ENCODE results near the gene STRIP2.
"Not testable (repeated sequence)": the region's sequence is repeated elsewhere in the genome, so short reads cannot be mapped to it uniquely, and the experiment has no call there.

STRIP2 gene

DNA sequence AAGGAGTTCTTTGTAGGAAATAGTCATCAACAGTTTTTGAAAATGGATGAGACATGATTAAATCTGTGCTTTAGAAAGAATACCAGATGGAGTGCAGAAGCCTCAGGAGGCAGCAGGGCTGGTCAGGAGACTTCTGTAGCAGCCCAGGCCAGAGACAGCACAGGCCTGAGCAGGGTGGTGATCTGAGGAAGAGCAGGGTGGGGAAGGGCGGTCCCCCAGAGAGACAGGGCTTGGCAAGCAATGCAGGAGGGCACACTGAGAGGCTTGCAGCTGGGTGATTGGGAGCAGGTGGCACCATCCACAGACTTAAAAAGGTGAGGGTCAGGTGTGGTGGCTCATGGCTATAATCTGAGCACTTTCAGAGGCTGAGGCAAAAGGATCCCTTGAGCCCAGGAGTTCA lies 63.8 kb downstream of the STRIP2 start:
- DNase-seq, result no peak

DNA sequence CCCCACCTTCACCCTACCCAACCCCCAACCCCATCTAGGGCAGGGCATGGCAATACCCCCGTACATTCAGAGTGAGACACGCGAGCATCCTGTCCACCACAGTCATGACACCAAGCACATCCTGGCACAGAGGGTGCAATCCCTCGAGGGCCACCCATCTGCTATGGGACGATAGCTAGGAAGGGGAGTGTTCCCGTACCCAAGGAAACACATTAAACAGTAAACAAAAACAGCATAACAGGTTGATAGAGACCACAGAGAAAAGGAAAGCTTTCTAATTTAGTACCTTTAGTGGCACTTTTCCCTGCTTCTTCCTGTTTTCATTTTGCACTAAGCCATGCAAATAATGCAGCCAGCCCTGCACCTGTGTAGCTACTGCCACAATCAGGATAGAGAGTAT lies 65.8 kb downstream of the STRIP2 start:
- DNase-seq, result no peak

DNA sequence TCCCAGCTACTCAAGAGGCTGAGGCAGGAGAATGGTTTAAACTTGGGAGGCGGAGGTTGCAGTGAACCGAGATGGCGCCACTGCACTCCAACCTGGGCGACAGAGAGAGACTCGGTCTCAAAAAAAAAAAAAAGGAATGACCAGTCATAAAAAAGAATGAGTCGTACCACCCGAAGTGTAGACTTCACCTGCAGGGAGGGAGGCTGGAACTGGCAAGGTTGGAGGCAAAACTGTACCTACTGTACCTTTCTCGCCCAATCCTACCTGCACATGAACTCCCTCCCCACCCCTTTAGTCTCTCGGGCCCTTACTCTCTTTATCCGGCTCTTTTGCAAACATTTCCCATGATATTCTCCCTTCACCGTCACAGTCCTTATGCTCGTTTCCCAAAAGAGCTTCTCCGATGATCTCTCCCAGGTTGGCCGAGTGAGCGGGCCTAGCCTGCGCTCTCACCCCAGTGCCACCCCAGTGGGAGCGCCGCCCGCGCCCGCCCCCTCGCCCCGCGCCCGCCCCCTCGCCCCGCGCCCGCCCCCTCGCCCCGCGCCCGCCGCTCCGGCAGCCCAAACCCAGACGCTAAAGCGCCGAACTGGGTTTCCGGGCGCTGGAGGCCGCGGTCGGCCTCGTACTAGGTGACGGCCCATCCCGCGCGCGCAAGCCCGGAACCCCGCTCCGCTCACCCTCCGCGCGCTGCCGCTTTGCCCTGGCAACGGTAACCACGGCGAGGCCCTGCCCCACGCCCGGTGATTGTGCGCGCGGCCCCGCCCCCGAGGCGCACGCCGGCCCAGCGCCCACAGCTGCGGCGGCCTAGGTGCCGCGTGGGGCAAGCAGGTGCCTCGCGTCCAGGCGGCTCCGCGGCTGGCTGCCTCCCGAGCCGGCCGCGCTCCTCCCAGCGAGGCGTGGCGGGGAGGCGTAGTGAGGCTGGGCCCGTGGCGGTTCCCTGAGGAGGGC lies 67.8 kb downstream of the STRIP2 start, which contains the start of gene SMKR1:
TSS of gene SMKR1 (plus strand) at position 772 of the 948 bp plus-strand sequence. CDS start 294 bp downstream, outside the sequence.
- peak; percentile 87 to 90 for DNase-seq

DNA sequence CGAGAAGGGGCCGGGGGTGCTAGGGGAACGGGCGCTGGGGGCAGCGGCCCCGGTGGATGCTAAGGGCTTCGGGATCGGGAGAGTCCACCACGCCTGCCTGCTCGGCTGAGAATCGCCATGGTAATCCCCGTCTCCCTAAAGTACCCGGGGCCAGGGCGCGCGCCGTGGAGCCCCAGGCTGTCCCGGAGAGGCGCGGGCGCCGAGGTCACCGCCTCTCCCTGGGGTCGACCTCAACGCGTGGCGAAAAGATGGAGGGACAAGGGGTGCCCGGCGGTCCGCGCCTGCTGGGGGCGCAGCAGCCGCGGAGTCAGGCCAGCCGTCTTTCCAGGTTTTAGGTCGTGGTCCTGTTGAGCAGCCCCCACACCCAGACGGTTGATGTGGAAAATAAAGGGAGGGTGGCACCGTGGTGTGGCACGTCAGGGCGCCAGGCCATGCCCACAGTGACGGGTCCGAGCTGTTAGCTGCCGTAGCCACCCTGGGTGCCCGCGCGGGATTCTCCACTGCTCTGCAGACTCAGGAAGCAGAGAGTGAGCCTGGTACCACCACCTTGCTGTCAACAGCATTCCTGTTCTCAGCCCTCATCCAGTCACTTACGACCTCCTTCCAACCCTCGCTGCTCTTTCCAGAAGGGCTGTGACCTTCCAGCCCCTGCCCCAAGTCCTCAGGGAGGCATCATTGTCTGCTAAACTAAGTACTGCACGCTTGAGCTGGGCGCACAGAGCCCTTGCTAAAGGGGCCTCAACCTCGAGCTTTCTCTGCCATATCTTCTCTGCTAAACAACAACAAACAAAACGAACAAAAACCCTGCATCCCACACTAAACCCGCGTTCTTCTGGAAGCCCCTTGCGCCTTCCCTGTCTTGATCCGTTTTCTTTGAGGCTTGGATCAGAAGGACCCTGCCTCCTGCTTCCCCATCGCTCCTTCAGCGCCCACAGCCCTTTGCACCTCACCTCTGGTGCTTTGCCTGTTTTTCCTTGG lies 68.8 kb downstream of the STRIP2 start:
- DNase-seq, result peak; percentile 32 to 35

DNA sequence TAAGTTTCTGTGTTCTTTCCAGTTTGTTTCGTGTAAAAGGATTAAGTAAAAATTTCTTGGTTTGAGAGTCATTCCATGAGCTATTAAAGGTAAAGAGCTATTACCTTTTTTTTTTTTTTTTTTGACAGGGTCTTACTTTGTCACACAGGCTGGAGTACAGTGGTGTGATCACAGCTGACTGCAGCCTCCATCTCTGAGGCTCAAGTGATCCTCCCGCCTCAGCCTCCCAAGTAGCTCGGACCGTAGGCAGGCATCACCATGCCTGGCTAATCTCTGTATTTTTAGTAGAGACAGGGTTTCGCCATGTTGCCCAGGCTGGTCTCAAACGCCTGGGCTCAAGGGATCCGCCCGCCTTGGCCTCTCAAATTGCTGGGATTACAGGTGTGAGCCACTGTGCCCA lies 69.5 kb downstream of the STRIP2 start:
- no peak for DNase-seq

DNA sequence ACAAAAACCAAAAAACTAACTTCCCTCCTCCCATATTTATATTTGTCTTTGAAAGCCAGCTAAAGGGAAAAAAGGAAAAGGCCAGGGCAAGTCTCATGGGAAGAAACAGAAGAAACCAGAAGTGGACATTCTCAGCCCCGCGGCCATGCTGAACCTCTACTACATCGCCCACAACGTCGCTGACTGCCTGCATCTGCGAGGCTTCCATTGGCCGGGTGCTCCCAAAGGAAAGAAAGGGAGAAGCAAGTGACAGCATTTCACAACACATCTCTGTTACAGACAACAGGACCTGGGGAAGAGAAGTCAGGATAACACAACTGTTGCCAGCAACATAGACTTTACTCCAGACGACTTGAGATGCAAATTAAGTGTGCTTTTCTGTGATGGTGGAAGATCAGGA lies 78.0 kb downstream of the STRIP2 start:
- no peak for DNase-seq

DNA sequence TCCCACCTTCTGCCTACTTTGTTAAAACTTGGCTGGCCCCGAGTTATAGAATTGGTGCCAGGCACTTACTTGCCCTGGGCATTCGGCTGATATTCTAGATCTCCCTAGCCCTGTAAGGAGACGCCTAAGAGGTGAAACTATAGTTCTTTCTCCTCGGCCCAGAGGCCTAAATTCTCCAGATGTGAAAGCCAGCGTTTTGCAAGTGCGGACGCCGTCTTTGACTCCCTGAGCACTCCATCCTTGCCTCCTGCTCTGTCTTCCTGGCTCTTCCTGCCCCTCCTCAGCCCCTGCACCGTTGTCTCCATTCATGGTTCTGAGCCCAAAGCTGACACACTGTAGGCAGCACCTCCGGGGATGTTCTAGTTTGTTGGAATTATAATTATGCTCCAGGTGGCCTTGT lies 79.3 kb downstream of the STRIP2 start:
- no peak for DNase-seq

DNA sequence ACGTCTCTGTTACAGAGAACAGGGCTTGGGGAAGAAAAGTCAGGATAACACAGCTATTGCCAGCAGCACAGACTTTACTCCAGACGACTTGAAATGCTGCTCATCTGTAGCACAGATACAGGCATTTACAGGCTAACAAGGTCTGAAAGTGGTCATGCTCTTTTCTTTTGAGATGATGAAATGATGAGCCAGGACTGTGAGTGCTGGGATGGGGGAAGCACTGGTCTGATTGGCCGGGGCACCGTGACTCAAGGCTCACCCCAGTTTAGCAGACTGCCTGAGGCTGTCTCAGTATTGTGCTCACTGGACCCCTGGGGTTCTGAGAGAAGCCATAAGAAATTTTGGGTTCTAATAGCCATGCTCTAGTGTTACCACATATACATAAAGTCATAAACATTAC lies 80.5 kb downstream of the STRIP2 start:
- no peak for DNase-seq

DNA sequence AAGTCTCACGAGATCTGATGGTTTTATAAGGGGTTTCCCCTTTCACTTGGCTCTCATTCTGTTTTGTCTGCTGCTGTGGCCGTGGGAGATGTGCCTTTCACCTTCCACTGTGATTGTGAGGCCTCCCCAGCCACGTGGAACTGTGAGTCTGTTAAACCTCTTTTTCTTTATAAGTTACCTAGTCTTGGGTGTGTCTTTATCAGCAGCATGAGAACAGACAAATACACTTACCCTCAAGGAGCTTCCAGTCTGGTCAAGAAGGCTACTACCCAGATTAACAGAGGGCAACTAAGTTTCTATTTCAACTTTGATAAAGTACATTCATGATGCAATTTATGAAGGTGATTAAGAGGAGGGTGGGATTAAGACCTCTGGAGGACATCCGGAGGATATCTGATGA lies 81.1 kb downstream of the STRIP2 start:
- no peak for DNase-seq

DNA sequence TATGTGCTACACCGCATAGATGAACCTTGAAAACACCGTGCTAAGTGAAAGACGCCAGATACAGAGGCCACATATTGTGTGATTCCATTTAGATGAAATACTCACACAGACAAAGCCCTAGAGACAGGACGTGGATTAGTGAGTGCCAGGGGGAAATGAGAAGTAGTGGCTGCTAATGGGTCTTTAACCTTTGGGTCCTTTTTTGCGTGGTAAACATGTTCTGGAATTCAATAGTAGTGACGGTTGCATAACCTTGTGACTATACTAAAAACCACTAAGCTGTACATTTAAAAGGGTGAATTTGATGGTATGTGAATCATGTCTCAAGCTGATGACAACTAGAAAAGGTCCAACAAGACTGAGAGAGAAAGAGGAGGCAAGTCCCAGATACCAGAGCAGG lies 83.7 kb downstream of the STRIP2 start:
- no peak for DNase-seq

DNA sequence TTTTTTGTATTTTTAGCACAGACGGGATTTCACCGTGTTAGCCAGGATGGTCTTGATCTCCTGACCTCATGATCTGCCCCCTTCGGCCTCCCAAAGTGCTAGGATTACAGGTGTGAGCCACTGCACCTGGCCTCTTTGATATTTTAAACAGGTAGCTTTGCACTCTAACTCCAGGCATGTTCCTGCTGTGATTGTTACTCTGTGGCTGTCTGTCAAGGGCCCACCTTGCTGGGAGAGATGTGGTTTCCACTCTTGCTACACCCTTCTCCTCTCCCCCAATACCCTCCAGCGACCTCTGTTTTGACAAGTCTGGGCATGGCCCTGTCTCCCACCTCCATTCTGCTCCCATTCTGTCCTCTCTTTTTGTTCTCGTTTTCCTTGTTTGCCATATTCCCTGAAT lies 85.2 kb downstream of the STRIP2 start:
- DNase-seq, result no peak

DNA sequence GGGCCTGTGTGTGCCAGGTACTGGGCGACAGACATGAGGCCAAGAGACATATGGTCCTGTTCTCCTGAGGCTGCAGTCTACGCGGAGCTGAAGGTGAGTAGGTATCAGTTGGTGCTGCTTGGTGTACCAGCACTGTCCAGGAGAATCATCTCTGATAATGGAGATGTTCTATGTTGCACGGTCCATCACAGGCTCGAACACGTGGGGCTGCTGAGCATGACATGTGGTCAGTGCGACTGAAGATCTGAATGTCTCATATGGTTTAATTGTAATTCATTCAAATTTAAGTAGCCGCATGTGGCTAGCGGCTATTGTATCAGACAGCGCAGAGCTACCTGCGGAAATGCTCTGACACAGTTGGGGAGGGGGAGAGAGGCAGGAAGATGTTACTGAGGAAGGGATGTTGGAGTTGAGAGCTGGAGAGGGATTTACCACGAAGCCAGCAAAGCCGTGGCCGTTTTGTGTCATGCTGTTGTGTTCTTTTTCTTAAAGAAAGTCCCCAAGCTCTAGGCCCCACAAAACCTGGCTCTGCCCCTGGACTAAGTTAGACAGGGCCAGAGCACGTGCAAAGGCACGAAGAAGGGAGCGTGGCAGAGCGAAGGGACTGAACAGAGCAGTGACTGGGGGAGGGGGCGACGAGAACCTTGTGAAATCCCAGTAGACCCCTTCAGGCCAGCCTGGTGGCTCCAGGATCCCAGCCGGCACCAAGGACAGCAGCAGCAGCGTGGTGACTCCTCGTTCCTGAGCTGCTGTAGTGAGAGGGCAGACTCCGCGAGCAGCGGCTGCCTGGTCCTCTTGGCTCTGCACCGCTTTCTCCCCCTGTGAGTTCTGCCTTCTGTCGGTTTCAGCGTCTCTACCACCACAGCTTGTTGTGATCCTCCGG lies 88.1 kb downstream of the STRIP2 start:
- DNase-seq, result no peak

DNA sequence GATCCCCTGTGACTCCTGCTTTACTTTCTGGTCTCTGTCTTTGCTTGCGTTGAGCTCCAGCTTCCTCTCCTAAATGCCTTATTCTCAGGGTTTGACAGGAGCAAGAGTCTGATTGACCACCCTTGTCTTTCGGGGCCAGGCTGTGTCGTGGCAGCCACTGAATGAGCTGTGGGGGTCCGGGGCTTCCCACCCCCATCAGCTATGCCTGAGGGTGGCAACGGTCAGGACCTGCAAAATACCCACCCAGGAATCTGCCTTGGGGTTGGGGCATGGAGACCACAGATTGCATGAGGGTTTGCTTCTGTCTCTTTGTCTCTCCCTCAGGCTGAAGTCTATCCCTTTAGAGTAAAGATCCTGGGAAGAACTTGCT lies 88.7 kb downstream of the STRIP2 start:
- DNase-seq, result no peak

DNA sequence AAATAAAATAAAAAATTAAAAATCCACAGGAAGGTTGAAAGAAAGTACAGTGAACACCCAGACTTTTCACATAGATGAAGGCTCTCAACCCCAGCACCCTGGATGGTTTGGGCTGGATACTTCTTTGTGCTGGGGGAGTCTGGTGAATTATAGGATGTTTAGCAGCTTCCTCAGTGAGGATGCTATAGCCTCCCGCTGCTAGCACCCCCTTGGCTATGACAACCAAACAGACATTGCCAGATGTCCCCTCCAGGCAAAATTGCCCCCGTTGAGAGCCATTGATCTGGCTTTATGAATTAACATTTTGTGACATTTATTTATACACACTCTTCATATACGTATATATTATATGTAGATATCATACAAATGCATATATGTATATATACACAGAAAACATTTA lies 89.7 kb downstream of the STRIP2 start:
- DNase-seq, result no peak

DNA sequence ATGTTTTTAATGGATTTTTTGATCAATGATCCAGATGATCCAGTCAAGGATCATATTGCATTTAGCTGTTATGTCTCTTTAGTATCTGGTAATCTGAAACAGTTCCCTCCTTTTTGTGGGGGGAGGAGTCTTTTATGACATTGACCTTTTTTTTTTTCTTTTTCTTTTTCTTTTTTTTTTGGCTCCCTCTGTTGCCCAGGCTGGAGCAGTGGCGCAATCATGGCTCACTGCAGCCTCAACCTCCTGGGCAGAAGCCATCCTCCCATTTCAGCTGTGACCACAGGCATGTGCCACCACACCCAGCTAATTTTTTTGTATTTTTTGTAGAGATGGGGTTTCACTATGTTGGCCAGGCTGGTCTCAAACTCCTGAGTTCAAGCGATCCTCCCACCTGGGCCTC lies 90.2 kb downstream of the STRIP2 start:
- DNase-seq, result not testable (repeated sequence)

DNA sequence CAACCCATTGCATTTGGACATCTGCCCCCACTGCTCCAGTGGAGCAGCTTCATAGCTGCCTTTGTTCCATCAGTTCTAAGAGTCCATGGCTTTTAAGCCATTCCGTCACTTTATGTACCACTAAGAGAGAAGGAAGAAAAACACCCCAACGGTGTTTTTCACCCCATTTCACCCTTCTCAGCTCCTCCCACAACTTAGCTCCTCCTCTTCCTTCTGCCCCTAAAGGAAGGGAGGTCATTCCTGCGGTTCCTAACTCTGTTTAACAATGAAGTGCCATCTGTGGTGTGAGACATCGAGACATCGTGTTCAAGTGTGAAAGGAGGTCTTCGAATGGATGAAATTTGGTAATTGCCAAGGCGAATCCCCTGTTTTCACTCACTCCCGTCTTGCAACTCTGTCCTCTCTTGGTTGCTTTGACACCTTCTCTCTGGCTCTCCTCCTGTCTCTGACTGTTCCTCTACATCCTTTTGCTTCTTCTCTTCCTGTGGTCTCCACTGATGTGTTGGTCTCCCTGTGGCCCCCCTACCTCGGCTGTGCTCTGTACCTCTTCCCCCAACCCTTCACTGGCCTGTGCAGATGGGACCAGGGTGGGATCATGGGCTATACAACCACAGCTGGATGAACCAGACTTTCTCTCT lies 91.1 kb downstream of the STRIP2 start:
- no peak for DNase-seq

DNA sequence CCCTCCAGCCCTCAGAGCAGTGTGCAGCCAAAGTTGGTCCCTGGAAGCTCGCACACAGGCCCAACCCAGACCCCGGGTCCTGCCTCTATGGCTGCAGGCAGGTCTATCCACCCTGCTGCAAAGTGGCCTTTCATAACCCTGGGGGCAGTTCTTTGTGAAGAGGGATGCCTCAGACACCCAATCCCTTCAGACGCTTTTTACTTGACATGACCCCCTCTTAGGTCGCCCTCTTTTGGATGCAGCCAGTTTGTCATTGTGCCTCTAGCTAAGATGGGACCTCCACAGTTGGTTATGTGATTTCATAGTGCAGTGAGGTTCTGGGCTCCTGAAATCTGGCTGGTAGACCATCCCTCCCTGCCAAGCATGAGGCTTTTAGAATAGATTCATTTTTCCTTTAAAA lies 95.4 kb downstream of the STRIP2 start:
- no peak for DNase-seq

DNA sequence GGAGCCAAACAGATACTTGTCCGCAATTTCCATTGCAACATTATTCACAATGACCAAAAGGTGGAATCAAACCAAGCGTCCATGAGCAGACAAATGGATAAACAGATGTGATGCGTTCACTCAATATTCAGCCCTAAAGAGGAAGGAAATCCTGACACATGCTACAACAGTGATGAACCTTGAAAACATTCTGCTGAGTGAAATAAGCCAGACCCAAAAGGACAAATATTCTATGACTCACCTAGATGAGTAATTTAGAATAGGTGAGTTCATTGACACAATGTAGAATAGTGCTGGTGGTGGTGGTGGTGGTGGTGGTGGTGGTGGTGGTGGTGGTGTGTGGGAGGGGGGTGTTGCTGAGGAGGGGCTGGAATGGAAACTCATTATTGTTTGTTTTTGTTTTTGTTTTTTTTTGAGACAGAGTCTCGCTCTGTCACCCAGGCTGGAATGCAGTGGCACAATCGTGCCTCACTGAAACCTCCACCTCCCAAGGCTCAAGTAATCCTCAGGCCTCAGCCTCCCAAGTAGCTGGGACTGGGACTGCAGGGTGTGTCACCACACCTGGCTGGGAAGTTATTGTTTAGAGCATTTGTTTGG lies 96.7 kb downstream of the STRIP2 start:
- peak; percentile 63 to 64 for DNase-seq

DNA sequence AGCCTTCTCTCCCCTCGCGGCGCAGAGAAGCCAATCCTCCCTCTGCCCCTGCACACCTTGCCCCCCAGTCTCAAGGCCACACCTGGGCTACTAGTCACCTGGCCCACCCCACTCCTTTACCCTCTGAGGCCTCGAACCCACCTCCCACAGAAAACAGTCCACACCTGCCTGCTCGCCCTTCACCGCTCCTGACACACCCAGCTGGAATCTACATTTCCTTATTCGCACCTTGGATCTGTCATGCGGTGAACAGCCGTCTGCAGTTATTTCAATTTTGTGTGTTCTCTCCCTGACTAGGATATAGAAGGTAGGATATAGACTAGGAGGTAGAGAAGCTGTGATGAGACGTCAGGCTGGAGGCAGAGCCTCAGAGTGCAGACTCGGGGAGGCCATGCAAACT lies 97.5 kb downstream of the STRIP2 start:
- no peak for DNase-seq

DNA sequence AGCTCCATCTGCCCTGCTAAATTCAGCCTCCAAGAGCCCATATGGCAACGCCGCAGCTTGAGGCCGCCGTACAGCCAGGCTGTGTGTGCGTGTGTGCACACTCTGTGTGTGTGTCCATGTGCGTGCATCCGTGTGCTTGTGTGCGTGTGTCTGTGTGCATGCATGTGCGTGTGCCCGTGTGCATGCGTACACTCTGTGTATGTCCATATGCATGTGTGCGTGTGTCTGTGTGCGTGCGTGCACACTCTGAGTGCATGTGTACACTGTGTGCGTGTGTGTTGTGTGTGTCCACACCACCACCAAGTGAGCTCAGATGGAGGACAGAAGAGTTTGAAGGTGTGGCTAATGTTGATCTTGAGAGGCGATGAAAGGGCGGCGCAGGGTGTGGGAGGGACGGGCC lies 98.1 kb downstream of the STRIP2 start:
- no peak for DNase-seq

DNA sequence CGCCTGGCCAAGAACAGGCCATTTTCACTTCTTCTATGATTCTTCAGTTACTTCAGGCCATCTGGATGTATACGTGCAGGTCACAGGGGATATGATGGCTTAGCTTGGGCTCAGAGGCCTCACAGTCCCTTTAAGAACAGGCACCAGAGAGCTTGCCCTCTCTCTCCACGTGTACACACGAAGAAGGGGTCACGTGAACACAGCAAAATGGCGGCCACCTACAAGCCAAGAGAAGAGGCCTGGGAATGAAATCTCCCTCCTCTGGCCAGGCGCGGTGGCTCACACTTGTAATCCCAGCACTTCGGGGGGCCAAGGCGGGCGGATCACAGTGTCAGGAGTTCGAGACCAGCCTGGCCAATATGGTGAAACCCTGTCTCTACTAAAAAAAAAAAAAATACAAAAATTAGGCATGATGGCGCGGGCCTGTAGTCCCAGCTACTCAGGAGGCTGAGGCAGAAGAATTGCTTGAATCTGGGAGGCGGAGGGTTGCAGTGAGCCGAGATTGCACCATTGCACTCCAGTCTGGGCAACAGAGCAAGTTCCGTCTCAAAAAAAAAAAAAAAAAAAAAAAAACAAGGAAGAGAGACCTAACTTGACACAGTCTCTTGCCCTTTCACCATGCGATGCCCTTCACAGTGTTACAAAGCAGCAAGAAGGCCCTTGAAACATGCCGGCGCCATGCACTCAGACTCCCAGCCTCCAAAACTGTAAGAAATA lies 100.5 kb downstream of the STRIP2 start:
- not testable (repeated sequence) for DNase-seq

Measured in activated T-cell treated with anti-CD3 and anti-CD28 coated beads, Interleukin-2, amount 50 U/mL, for 48 hours (primary cell).